COLO668 (cell line): ENCODE data around the gene CDKN2B-AS1.
"Not testable (repeated sequence)": the region's sequence is repeated elsewhere in the genome, so short reads cannot be mapped to it uniquely, and the experiment has no call there.

Source experiments
- DNase-seq: peaks from one replicate; lab custom pipeline; 2025; ENCODE audit not compliant: unreplicated experiment; lab: John Stamatoyannopoulos, UW

CDKN2B-AS1 gene

DNA sequence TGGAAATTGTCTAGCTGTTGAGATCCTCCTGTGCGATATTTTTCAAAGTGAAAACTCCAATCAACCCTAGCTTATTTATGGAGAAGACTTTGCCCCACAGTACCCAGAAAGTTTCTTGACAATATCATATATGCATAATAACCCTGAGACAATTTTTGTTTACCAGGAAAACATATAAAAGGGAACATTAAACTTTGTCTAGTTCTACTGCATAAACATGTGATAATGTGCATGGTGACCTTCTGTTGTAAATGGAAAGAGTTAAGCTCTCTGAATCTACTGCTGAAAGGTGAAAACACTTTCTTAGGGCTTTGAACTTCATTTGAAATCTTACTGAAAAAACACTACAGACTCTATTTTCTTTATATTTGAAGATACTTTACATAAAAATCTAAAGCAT is 46.8 kb downstream of the CDKN2B-AS1 start:
- DNase-seq, result no peak

DNA sequence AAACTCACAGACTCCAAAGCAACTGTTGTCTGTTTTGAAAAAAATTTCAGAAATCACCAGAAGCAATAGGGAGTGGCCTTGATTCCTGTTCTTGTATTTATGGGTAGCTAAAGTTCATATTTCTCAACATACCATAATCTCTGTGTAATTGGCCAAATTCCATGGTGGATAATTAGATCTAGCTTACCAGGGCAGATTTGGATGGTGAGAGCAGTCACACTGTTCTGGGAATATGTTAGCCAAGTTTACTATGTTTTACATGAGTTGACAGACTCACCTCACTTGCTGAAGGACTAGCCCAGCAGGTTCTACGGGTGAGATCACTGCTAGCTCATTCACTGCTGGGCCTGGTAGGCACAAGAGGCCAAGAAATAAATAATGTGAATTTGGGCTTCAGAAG is 47.2 kb downstream of the CDKN2B-AS1 start:
- DNase-seq, result no peak

DNA sequence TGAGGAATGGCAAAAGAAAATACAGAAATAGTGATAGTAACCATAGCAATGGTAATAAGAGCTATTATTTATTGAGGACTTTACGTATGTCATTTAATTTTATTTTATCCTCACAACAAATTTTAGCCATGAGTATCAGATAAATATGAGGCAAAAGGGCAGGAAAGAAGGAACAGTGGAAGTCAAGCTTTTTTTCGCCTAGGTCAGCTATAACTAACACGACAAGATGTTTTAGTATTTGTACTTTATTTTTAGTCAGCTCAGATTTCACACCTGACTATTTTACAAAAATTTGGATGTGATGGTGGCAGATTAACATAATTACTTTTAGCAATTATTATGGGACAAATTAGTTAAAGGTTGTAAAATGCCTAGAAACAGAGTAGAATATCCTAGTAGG is 49.3 kb downstream of the CDKN2B-AS1 start:
- no peak for DNase-seq

DNA sequence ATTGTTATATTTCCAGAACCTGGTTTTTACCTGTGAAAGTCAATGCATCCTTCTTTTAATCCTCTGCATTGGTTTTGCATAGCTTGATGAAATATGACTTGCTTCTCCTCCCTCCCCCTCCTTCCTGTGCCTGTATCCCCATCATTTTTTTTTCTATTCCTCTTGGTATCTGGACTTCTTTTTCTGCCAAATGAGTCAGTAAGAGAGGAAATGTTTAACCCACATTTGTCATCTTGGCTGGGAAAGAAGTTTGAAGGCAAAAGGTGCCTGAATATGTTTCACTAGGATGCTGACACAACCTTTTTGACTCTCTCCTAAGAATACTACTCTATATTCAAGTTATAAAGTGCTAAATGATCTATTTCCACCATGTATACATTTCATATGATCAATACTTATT is 50.0 kb downstream of the CDKN2B-AS1 start:
- no peak for DNase-seq

DNA sequence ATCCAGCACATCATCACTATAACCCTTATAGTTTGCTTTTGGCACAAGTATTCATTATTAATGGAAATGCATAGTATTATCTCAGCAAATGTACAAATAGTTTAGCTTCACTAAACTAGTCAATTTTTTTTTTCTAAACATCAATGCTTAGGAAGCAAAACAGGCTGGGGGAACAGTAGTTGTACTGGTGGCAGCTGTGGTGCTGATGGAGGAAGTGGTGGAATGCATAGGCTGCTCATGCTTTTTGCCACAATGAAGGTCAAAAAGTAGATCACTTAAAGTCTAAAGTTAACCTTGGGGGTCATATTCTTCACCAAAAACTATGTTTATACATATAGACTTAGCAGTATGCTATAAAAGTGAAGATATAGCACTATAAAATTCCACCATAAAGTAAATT is 50.8 kb downstream of the CDKN2B-AS1 start:
- DNase-seq, result no peak

DNA sequence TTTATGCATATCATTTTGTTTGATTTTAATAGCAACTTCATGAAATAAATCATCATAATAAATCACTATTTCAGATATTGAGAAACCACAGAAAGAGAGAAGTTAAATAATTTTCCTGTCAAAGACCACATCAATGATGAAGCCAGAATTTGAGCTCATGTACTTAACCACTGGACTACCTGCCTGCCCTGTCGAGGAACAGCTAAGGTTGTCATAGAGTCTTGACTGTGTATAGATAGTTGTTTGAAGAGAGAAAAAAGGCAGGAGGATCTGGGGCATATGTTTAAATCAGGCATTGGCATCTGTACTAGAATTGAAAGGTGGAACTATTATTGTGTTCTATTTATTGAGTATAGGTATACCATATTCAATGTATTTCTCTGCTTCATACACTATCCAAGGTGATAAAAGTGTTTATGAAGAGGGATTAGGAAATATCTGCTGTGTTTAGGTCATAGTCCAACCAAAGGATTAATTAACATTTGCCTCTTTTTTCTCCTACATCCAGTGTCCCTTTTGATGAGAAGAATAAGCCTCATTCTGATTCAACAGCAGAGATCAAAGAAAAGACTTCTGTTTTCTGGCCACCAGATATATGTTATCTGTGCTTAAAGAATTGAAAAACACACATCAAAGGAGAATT is 51.8 kb downstream of the CDKN2B-AS1 start:
- no peak for DNase-seq

DNA sequence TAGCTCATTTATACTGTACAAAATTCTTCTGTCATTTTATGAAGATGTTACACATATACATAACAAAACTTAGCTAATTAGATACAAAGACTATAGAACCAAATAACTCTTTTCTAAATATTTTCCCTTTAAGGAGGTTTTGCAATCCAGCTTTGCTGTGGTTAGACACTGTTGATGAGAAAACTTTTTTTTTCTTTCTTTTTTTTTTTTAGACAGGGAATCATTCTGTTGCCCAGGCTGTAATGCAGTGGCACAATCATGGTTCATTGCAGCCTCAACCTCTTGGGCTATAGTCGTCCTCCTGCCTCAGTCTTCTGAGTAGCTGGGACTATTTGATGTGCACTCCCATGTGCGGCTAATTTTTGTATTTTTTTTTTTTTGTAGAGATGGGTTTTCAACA is 53.0 kb downstream of the CDKN2B-AS1 start:
- no peak for DNase-seq

DNA sequence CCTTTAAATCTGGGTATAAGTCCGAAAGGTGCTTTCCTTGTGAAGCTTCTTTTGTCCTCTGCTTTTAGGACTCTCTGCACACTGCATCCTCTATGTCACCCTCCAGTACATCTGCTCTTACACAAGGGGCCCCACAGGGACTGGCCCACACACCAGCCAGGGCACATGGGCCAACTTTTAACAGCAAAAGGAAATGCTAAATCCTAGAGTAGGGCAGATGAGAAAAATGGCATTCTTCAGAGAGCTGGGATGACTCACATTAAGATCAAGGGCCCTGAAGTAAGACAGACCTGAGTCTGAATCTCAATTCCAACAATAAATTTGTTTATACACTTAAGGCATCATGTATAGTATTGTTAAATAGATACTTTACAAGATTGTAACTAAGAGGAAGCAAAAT is 54.8 kb downstream of the CDKN2B-AS1 start:
- DNase-seq, result no peak

DNA sequence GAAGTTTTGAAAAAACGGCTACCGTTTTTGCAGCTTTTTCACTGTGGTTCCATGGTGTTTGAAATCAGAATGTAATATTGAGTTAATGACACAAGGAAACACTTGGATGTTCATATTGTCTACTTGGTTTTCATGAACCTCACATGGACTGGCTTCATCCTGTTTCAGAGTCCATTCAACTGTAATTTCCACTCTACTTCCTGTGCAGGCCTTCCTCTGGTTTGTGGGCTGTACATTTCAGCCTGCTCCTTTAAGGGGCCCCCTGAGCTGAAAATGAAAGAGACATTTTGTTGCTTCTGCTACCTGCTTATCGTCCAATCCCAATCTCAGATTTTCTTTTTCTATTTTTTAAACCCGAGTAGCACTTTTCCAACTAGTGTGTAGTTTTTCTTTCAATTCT is 56.3 kb downstream of the CDKN2B-AS1 start:
- DNase-seq, result no peak

DNA sequence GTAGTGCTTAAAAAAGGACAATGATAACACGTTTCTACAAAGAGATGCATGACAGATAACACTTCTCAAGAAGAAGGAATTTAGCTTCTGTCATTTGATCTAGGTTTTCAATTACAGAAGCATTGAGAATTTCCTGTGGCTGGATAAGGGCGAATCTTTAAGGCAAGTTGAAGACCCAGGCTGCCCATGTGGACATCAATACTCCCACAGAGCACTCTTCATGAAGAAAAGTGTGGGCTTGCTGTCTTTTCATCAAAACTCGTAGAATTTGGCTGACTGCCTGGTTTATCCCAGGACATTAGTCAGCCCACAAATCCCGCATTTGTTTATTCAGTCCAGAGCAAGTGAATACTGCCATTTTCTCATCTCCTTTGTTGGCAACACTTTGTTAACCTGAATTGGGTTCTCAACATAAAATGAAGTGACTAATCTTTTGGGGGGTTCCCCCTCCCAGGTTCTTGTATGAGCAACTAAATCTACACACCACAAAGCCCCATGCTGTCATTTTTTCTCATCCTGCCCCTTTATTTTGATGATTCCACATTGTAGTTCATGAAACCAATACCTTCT is 57.9 kb downstream of the CDKN2B-AS1 start:
- DNase-seq, result no peak

DNA sequence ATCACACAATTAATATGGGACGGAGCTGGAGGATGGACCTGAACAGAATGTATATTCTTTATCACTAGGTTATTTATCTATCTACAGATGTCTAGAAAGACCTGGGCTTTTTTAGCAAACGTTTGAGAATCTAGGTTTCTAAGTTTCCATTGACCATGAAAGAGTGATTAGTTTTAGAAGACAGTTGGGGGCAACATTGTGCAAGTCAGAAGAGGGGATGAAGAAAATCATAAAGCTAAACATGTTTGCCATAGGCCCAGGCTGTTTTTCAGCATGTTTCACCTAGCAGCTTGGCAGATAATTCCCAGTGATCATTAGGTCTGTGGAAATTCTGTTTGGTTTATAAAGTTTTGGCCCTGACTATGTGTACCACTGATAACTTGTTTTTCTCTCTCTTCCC is 58.6 kb downstream of the CDKN2B-AS1 start:
- no peak for DNase-seq

DNA sequence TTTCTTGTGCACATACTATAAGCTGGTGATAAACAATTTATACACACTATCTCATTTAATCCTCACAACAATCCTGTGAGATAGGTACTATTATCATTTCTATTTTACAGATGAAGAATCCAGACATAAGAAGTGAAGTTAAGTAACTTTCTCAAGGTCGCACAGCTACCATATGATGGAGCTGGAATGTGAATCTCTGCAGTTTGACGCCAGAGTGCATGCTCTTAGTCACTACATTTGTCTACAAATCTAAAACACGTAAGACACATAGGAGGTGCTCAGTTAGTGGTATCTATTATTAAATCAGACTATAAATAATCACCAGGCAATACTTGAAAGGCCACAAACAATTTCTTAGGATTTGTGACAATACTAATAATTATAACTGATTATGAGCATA is 59.5 kb downstream of the CDKN2B-AS1 start:
- no peak for DNase-seq

DNA sequence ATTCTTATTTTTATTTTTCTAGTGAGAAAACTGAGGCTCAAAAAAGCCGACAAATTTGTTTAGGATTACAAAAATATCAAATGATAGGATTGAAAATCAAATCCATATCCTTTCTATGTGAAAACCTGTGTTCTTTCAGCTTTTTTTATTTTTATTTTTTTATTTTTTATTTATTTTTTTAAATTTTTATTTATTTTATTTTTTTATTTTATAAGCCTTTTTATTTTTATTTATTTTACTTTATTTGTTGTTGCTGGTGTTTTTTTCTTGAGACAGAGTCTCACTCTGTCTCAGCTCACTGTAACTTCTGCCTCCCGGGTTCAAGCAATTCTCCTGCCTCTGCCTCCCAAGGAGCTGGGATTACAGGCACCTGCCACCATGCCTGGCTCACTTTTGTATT is 59.9 kb downstream of the CDKN2B-AS1 start:
- no peak for DNase-seq

DNA sequence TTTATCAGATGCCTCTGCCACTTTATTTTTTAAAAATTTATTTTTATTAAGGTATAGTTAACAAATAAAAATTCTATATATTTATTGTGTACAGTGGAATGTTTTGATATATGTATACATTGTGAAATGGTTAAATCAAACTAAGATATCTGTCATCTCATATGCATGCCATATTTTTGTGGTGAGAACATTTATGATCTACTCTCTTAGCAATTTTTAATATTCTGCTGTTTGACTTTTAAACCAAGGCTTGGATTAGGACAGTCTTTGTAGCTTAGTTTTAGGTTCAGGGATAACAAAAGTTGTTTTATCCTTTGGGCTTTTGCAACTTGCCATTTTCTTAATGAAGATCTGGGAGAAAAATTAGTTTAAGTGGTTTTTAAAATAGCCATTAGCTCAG is 60.5 kb downstream of the CDKN2B-AS1 start:
- no peak for DNase-seq

DNA sequence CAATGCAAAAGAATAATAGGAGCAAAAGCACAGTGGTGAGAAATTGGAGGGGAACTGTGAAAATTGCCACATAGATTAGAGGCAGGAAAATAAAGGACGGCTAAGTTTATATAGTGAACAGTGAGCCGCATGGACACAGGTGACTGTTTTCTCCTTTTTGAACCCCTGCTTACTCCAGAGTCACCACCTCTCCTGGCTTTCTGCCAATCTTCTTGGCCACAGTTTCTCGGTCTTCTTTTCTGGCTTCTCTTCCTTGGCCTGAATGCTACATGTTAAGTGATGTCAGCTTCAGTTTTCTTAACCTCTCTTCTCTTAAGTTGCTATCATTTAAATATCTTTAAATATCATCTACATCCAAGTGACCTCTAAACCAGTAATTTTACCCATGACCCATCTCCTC is 61.8 kb downstream of the CDKN2B-AS1 start:
- DNase-seq, result no peak

DNA sequence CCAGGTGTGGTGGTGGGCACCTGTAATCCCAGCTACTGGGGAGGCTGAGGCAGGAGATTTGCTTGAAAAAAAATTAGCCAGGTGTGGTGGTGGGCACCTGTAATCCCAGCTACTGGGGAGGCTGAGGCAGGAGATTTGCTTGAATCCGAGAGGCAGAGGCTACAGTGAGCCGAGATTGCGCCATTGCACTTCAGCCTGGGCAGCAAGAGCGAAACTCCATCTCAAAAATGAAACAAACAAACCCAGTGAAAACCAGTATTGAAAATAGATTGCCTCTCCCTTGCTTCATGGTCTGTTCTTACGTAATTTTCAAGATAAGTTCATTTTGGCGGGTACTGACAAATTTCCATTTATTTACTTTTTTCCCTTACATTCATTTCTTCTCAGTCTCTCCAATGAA is 63.4 kb downstream of the CDKN2B-AS1 start:
- not testable (repeated sequence) for DNase-seq

DNA sequence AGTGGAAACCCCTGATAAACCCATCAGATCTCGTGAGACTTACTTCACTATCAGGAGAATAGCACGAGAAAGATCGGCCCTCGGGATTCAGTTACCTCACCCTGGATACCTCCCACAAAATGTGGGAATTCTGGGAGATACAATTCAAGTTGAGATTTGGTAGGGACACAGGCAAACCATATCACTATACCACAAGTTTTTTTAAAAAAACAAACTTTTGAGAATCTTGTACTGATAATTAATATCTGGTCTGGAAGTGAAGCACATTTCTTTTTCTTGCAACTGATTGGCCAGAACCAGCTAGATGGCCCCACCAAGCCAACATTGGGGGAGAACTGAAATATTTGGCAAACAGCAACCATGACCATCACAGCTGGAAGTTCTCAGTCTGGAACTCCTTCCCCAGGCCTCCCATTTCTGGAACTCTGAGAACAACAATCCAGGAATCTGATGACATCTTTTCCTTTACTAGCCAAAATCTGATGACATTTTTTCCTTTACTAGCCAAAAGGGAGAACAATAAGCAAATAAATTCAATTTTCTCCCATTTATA is 66.3 kb downstream of the CDKN2B-AS1 start:
- DNase-seq, result no peak

DNA sequence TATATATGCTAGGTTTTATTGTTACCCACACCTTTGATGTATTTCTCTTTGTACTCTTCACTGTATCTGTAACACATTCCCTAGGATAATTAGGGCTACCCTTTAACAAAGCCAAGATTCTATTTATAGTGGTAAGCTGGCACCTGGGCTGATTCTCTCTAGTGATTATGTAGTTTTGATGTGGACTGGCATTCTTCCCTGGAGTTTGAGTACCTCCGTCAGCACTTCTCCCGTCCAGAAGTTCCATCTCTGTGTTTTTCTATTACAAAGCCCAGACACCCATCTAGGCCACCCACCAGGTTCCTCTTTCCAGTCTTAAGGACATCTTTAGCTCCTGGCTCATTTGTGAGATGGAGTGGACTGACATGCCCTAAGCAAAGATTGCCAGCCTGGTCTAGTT is 70.4 kb downstream of the CDKN2B-AS1 start:
- no peak for DNase-seq

DNA sequence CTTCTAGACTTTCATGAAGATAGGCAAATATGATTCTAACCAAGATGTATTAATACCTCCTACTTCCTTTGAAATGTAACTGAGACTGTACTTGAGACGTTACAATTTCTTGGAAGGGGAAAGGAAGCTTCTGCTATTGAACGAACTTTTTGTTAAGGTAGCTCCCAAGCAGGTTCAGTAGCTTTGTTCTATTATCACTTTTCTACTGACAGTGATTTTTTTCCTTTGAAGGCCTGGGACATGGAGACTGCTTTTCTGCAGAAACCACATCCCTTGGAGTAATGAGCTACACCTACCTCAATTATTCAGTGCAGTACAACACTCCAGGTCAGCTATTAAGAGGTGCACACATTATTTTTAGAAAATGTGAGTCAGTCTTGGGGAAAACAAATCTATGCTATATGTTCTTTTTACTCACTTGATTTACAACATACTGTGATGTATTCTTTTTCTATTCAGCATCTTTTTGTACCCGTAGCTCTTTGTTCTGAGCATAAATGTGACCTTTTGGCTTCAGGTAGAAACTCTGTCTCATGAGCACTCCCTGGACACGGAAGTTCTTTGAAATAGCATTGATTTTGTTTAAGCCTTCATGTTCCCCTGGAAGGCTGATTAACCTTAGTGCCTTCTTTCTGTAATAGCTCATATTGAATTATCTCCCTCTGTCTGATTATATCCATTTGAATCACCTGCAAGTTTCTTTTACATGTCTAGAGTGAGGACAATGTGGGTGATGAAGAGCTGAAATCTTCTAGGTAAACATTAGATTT is 71.0 kb downstream of the CDKN2B-AS1 start:
- DNase-seq, result no peak

DNA sequence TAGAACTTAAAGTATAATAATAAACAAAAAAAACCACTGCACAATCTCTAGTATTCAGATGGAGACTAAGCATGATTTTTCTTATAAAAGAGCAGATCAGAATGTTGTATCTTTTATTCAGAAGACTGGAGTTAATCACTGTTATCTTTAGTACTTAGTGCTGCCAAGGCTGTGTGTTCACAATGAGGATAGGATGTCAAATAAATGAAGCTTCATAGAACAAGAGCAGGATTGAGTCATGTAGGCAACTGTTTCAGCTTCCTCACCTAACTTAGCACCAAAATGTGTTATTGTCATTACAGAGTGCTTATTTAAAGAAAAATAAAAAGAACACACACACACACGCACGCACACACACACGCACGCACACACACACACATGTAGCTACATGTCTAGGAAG is 72.6 kb downstream of the CDKN2B-AS1 start:
- no peak for DNase-seq

DNA sequence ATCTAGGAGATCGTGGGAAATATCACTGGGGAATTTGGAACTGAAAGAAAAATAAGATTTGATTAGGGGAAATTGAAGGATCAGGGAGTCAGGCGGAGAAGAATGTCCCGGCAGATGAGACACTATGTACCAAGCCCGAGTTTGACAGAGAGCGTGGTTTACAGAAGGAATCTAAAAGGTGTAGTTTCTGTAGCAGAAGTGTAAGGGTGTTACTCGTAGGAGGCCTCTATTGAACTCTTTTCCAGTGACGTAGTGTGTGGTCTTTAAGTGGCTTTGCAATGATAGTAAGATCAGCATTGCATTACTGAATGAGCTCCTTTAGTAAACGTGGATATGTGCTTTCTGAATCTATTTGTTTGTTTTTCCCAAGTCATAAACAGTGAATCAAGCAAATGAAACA is 73.8 kb downstream of the CDKN2B-AS1 start:
- no peak for DNase-seq

DNA sequence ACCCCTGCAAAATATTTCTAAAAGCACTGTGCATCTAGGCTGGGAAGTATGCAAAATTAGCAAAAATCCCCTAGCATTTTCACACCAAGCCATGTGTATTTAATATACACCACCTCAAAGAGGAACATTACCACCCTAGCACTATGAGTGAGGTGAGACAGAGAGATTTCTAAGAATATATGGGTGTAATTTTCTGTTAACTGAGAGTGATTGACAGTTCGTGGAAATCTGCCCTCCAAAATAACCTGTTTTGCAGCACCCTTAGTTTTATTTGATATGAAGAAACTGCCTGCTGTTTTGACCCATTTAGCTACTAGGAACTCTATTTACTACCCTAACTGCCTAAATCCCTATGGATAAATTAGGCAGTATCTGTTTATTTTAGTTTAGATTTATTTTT is 78.8 kb downstream of the CDKN2B-AS1 start:
- no peak for DNase-seq
